ENCODE results near the gene OR8H3. TPM values are rescaled to one million over a fixed set of nuclear protein-coding genes. Genes with fewer than 3 reads are reported as not detected.

OR8H3 gene
- total RNA-seq, 1 experiment from 2014 or later, result not detected

GRCh38 chr11:56103210-56103737 is 18.9 kb upstream of the OR8H3 start, which contains the start of gene OR8H2:
OR8H2 (plus strand) TSS chr11:56103687; CDS start chr11:56105043, 1,356 bp downstream.
- Histone ChIP-seq H4K20me1 (ENCODE audit: insufficient read depth) (no peaks in the 10 kb centered on the region), H3K9me2 (ENCODE audit: insufficient read depth) (no peaks in the 10 kb centered on the region), H3K27me3 (ENCODE audit: insufficient read depth, low read length) (no peaks in the 10 kb centered on the region), H3K79me2 (ENCODE audit: insufficient read depth, low read length) (no peaks in the 10 kb centered on the region), H3K9ac (ENCODE audit: low read length) (no peak within 1 kb of the TSS), H2AFZ (ENCODE audit: low read depth, low read length, poor library complexity, severe bottlenecking) (no peak within 1 kb of the TSS), H3K4me3 (replicated peaks in 1 of 2; ENCODE audit: low read depth in 1 of 2, low read length in 2 of 2) (no peak within 1 kb of the TSS), H3K9me3 (ENCODE audit: control insufficient read depth in 1 of 2, insufficient read depth in 1 of 2, low read depth in 1 of 2, low read length in 2 of 2) (peaks cover 3% of the 10 kb centered on the region in 2 experiments; a peak in 1 of 4 replicates), H3K27ac (ENCODE audit: low read depth, low read length) (no peak within 1 kb of the TSS), H3K4me2 (ENCODE audit: low read length) (no peak within 1 kb of the TSS), H3K36me3 (ENCODE audit: control insufficient read depth in 1 of 2, insufficient read depth in 2 of 2, low read length in 2 of 2) (no peaks in the 10 kb centered on the region), H3K4me1 (ENCODE audit: control insufficient read depth in 1 of 2, insufficient read depth in 2 of 2, low read length in 2 of 2) (no peaks in the 10 kb centered on the region)
- no peak for ATAC-seq
- no TSS peak for BruUV-seq (replicated peaks)
- no peak for TF ChIP-seq ELF1 (IDR thresholded peaks at IDR 0.05; ENCODE audit: borderline replicate concordance, low read depth)
- no peak for TF ChIP-seq POLR2AphosphoS5 (IDR thresholded peaks at IDR 0.05; ENCODE audit: low read depth, low read length)
- TF ChIP-seq YY1 (IDR thresholded peaks at IDR 0.05; ENCODE audit: extremely low read depth, insufficient replicate concordance, low read depth, low read length), result no peak
- no peak for TF ChIP-seq ZBTB33 (IDR thresholded peaks at IDR 0.05; ENCODE audit: extremely low read depth, insufficient replicate concordance, low read length)
- no peak for TF ChIP-seq SP1 (IDR thresholded peaks at IDR 0.05; ENCODE audit: low read depth)
- TF ChIP-seq EZH2phosphoT487 (IDR thresholded peaks at IDR 0.05; ENCODE audit: borderline replicate concordance), result no peak
- TF ChIP-seq ZFX (IDR thresholded peaks at IDR 0.05), result no peak
- TF ChIP-seq FOSL1 (IDR thresholded peaks at IDR 0.05; ENCODE audit: low read depth), result no peak
- no peak for TF ChIP-seq RAD21 (IDR thresholded peaks at IDR 0.05; ENCODE audit: low read depth)
- TF ChIP-seq EZH2 (IDR thresholded peaks at IDR 0.05), result no peak
- TF ChIP-seq CBX3 (IDR thresholded peaks at IDR 0.05; ENCODE audit: low read depth), result no peak
- TF ChIP-seq, protein P1, sequence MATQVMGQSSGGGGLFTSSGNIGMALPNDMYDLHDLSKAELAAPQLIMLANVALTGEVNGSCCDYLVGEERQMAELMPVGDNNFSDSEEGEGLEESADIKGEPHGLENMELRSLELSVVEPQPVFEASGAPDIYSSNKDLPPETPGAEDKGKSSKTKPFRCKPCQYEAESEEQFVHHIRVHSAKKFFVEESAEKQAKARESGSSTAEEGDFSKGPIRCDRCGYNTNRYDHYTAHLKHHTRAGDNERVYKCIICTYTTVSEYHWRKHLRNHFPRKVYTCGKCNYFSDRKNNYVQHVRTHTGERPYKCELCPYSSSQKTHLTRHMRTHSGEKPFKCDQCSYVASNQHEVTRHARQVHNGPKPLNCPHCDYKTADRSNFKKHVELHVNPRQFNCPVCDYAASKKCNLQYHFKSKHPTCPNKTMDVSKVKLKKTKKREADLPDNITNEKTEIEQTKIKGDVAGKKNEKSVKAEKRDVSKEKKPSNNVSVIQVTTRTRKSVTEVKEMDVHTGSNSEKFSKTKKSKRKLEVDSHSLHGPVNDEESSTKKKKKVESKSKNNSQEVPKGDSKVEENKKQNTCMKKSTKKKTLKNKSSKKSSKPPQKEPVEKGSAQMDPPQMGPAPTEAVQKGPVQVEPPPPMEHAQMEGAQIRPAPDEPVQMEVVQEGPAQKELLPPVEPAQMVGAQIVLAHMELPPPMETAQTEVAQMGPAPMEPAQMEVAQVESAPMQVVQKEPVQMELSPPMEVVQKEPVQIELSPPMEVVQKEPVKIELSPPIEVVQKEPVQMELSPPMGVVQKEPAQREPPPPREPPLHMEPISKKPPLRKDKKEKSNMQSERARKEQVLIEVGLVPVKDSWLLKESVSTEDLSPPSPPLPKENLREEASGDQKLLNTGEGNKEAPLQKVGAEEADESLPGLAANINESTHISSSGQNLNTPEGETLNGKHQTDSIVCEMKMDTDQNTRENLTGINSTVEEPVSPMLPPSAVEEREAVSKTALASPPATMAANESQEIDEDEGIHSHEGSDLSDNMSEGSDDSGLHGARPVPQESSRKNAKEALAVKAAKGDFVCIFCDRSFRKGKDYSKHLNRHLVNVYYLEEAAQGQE (IDR thresholded peaks at IDR 0.05; ENCODE audit: low read depth), result no peak
- TF ChIP-seq TCF7L2 (IDR thresholded peaks at IDR 0.05; ENCODE audit: borderline replicate concordance, extremely low read depth, insufficient read depth, insufficient read length), result no peak
- TF ChIP-seq ZNF274 (IDR thresholded peaks at IDR 0.05; ENCODE audit: low read depth, low read length), result no peak
- no peak for TF ChIP-seq SIN3A (IDR thresholded peaks at IDR 0.05; ENCODE audit: low read depth)
- no peak for TF ChIP-seq SRF (IDR thresholded peaks at IDR 0.05; ENCODE audit: low read depth)
- TF ChIP-seq, protein P2, sequence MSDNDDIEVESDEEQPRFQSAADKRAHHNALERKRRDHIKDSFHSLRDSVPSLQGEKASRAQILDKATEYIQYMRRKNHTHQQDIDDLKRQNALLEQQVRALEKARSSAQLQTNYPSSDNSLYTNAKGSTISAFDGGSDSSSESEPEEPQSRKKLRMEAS (IDR thresholded peaks at IDR 0.05), result no peak
- TF ChIP-seq, protein P3, sequence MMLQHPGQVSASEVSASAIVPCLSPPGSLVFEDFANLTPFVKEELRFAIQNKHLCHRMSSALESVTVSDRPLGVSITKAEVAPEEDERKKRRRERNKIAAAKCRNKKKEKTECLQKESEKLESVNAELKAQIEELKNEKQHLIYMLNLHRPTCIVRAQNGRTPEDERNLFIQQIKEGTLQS (IDR thresholded peaks at IDR 0.05), result no peak
- intact Hi-C loops (cut with micrococcal nuclease), result no loop called here
- POLR2A ChIA-PET, result no interaction called here
- DNase-seq (ENCODE audit: low read depth, low spot score), result no peak
- RAD21 ChIA-PET (ENCODE audit: low non-redundant PET in 1 of 2, low total read pairs in 2 of 2, uncharacterized antibody in 2 of 2, unreplicated experiment in 2 of 2), result no interaction called here
- CTCF ChIA-PET, result no interaction called here
